ENCODE results near the gene UTP25.

GRCh38 chr1:209822706-209823105 lies 5.1 kb upstream of the UTP25 start:
- TF ChIP-seq CTCF (IDR thresholded peaks at IDR 0.05) (no peak), ZFX (IDR thresholded peaks at IDR 0.05; ENCODE audit: borderline replicate concordance) (no peak)

Measured in 22Rv1 (cell line).